SK-N-SH (cell line): Measurements from ENCODE around the gene WDR91. TPM values are rescaled to one million over a fixed set of nuclear protein-coding genes. Genes with fewer than 3 reads are reported as not detected.

ENCODE experiments used
- CTCF ChIA-PET: fragments of 300-600, 350-600 bp; formaldehyde crosslinking; extraction: SDS; loops from one replicate; lab custom pipeline; 2021; lab: Yijun Ruan, JAX
- POLR2A ChIA-PET: fragments of 350-600 bp; sonication (Branson Sonifier 250); formaldehyde crosslinking; extraction: SDS; loops from one replicate; lab custom pipeline; 2020; ENCODE audit warnings: antibody characterized with exemption, inconsistent platforms; lab: Yijun Ruan, JAX
- DNase-seq: peaks from one replicate; pipeline ENCODE4 v3.0.0; 2012
- H2AFZ ChIP-seq: fragments of 200-600 bp; sonication (generic); 2 replicates; pipeline ENCODE4 v1.8.1; 2016; ENCODE audit warnings: antibody characterized with exemption, mild to moderate bottlenecking, low read depth
- H3F3A ChIP-seq: fragments of 200-600 bp; sonication (generic); replicated peaks from 2 replicates; pipeline ENCODE3; 2016; ENCODE audit warnings: antibody characterized with exemption, mild to moderate bottlenecking; ENCODE audit not compliant: insufficient read depth
- H3K27ac ChIP-seq, 2 experiments: fragments of 200-500 bp in 1 of 2; fragments of 200-600 bp in 1 of 2; sonication (Bioruptor generic) in 1 of 2; sonication (generic), shearing (Covaris generic) in 1 of 2; 2 replicates each; pipeline versions ENCODE4 v1.5.1 to v1.6.1; 2014 to 2016; ENCODE audit warnings: low read depth in 2 of 2, inconsistent platforms in 1 of 2, low read length in 1 of 2, mild to moderate bottlenecking in 1 of 2, mixed read lengths in 1 of 2
- H3K27me3 ChIP-seq: fragments of 200-600 bp; sonication (generic), shearing (Covaris generic); 2 replicates; pipeline ENCODE4 v1.6.1; 2016; ENCODE audit warnings: mixed run types; ENCODE audit not compliant: insufficient read depth
- H3K36me3 ChIP-seq, 2 experiments: fragments of 200-500 bp in 1 of 2; fragments of 200-600 bp in 1 of 2; sonication (Bioruptor generic) in 1 of 2; sonication (generic) in 1 of 2; replicated peaks in 1 of 2; 2 replicates each; pipeline versions ENCODE3 to v1.5.1; 2014 to 2016; ENCODE audit warnings: low read length in 1 of 2, mild to moderate bottlenecking in 1 of 2; ENCODE audit not compliant: insufficient read depth in 2 of 2, control insufficient read depth in 1 of 2
- H3K4me1 ChIP-seq, 2 experiments: fragments of 200-500 bp in 1 of 2; fragments of 200-600 bp in 1 of 2; sonication (Bioruptor generic) in 1 of 2; sonication (generic), shearing (Covaris generic) in 1 of 2; 2 replicates each; pipeline versions ENCODE4 v1.5.1 to v1.6.1; 2014 to 2016; ENCODE audit warnings: low read depth in 1 of 2, low read length in 1 of 2, mixed run types in 1 of 2; ENCODE audit not compliant: insufficient read depth in 2 of 2, control insufficient read depth in 1 of 2
- H3K4me2 ChIP-seq: fragments of 200-600 bp; sonication (generic), shearing (Covaris generic); 2 replicates; pipeline ENCODE4 v1.6.1; 2017; ENCODE audit warnings: mixed run types
- H3K4me3 ChIP-seq, 2 experiments: fragments of 200-500 bp in 1 of 2; fragments of 200-600 bp in 1 of 2; sonication (Bioruptor generic) in 1 of 2; sonication (generic), shearing (Covaris generic) in 1 of 2; 2 replicates each; pipeline versions ENCODE4 v1.5.1 to v1.8.1; 2014 to 2016; ENCODE audit warnings: low read depth in 2 of 2, inconsistent platforms in 1 of 2, low read length in 1 of 2, mild to moderate bottlenecking in 1 of 2, mixed read lengths in 1 of 2, moderate library complexity in 1 of 2
- H3K79me2 ChIP-seq: fragments of 200-600 bp; sonication (generic); 2 replicates; pipeline ENCODE4 v1.8.1; 2017; ENCODE audit warnings: mild to moderate bottlenecking; ENCODE audit not compliant: insufficient read depth
- H3K9ac ChIP-seq: fragments of 200-600 bp; sonication (generic); 2 replicates; pipeline ENCODE4 v1.6.1; 2017; ENCODE audit warnings: mixed run types
- H3K9me2 ChIP-seq: fragments of 200-600 bp; sonication (generic); 2 replicates; pipeline ENCODE4 v1.6.1; 2017; ENCODE audit warnings: mixed run types
- H3K9me3 ChIP-seq: fragments of 200-600 bp; sonication (generic); 2 replicates; pipeline ENCODE4 v1.6.1; 2017; ENCODE audit warnings: mixed run types, mild to moderate bottlenecking, moderate library complexity
- H4K20me1 ChIP-seq: fragments of 200-600 bp; sonication (generic); 2 replicates; pipeline ENCODE4 v1.6.1; 2017; ENCODE audit warnings: mild to moderate bottlenecking, mixed run types; ENCODE audit not compliant: insufficient read depth
- ELF1 ChIP-seq: IDR thresholded peaks from 2 replicates; pipeline ENCODE4 v1.4.0; 2012
- EZH2phosphoT487 ChIP-seq: fragments of 200-600 bp; sonication (generic); IDR thresholded peaks from 2 replicates; pipeline ENCODE4 v1.6.1; 2017; ENCODE audit warnings: low read depth, mixed run types, mild to moderate bottlenecking, antibody characterized with exemption, moderate library complexity, borderline replicate concordance
- FOSL2 ChIP-seq: IDR thresholded peaks from 2 replicates; pipeline ENCODE4 v1.4.0; 2012; ENCODE audit warnings: low read depth, mild to moderate bottlenecking, moderate library complexity, borderline replicate concordance
- GABPA ChIP-seq: IDR thresholded peaks from 2 replicates; pipeline ENCODE4 v1.4.0; 2012; ENCODE audit warnings: low read depth, mild to moderate bottlenecking
- IRF3 ChIP-seq: fragments of 150-350 bp; IDR thresholded peaks from 2 replicates; pipeline ENCODE4 v1.6.1; 2016; ENCODE audit warnings: mild to moderate bottlenecking, low read depth, low read length
- MEF2A ChIP-seq: IDR thresholded peaks from 2 replicates; pipeline ENCODE4 v1.4.0; 2012; ENCODE audit warnings: low read depth, borderline replicate concordance
- MXI1 ChIP-seq: IDR thresholded peaks from 2 replicates; pipeline ENCODE4 v1.6.1; 2012; ENCODE audit warnings: mild to moderate bottlenecking, low read depth, low read length, improper control_type of control experiment
- NFIC ChIP-seq: IDR thresholded peaks from 2 replicates; pipeline ENCODE4 v1.4.0; 2012; ENCODE audit warnings: borderline replicate concordance
- PBX3 ChIP-seq: IDR thresholded peaks from 2 replicates; pipeline ENCODE4; 2012
- POLR2AphosphoS5 ChIP-seq: IDR thresholded peaks from 2 replicates; pipeline ENCODE4 v1.6.1; 2012; ENCODE audit warnings: low read depth, low read length
- SIN3A ChIP-seq: IDR thresholded peaks from 2 replicates; pipeline ENCODE4 v1.6.1; 2012; ENCODE audit warnings: low read depth, mild to moderate bottlenecking, low read length, moderate library complexity, borderline replicate concordance
- SMC3 ChIP-seq: IDR thresholded peaks from 2 replicates; pipeline ENCODE4 v1.6.1; 2012; ENCODE audit warnings: low read depth, low read length, improper control_type of control experiment
- WGBS: methylation state at CpG from one replicate; pipeline ENCODE4 v1.1.6; 2017; ENCODE audit warnings: low lambda C conversion rate; 5-methylcytosine and 5-hydroxymethylcytosine counted together
- polyA plus RNA-seq, 3 experiments: library from polyadenylated mRNA; depleted of rRNA; stranded (reverse); fragments of >200 nt; gene quantifications; 2 replicates each; pipeline ENCODE4 v1.2.3, GENCODE V29; 2012

The WDR91 gene
- polyA plus RNA-seq, 1 of the 3 experiments (the other 2 are of a cell fraction), result 8.4 TPM

- no peak for TF ChIP-seq IRF3
- no peak for TF ChIP-seq ELF1
- TF ChIP-seq EZH2phosphoT487, result no peak
- no peak for TF ChIP-seq GABPA
- TF ChIP-seq, all 33 proteins: peak for 0
Measured at GRCh38 chr7:135160098-135160857, 51.0 kb downstream of the WDR91 start (continued).

GRCh38 chr7:135159359-135160085 is 51.8 kb downstream of the WDR91 start:
- ChIA-PET POLR2A (no interaction called here), CTCF (interaction anchor here (0.8 to 1.5 kb wide), 3 partner anchors 12 to 645 kb away, joined by 3 to 5 read pairs (median 3); partner anchors contain the start of gene TMEM140)
- no peak for TF ChIP-seq PBX3
- no peak for TF ChIP-seq SIN3A
- no peak for TF ChIP-seq MXI1
- no peak for TF ChIP-seq POLR2AphosphoS5
- TF ChIP-seq NFIC, result no peak
- no peak for TF ChIP-seq SMC3
- TF ChIP-seq FOSL2, result no peak
- no peak for TF ChIP-seq MEF2A
- no peak for TF ChIP-seq IRF3
- Histone ChIP-seq H3K9me3 (no peaks in the 10 kb centered on the region; the same call in 1 of the 2 replicates), H3K4me3 (no peak overlapping the region), H3K27ac (peak overlapping the region; percentile 21 to 23; a peak in 2 of 4 replicates), H4K20me1 (no peaks in the 10 kb centered on the region), H3K79me2 (no peaks in the 10 kb centered on the region), H2AFZ (peak overlapping the region; percentile 8; the same call in 1 of the 2 replicates), H3K9me2 (no peaks in the 10 kb centered on the region), H3K36me3 (peaks cover 6 to 13% of the 10 kb centered on the region in 2 experiments), H3K4me2 (no peak overlapping the region), H3K27me3 (no peaks in the 10 kb centered on the region), H3K4me1 (peaks cover 4 to 11% of the 10 kb centered on the region in 2 experiments; a peak in 3 of 4 replicates), H3F3A (peaks cover 6% of the 10 kb centered on the region), H3K9ac (no peak overlapping the region)
- 93% methylated on average over 2 of the region's 2 CpGs for WGBS
- no peak for DNase-seq
